NCI-H1694 treated with DMSO at 0.1 percent for 48 hours (cell line): ENCODE results near the gene STARD9.
"Not testable (repeated sequence)": the region's sequence is repeated elsewhere in the genome, so short reads cannot be mapped to it uniquely, and the experiment has no call there.

Experiments
- DNase-seq: peaks from one replicate; lab custom pipeline; 2025; lab: John Stamatoyannopoulos, UW

The STARD9 gene

GRCh38 chr15:42590619-42591237, 15.3 kb downstream of the STARD9 start:
- DNase-seq: no peak

GRCh38 chr15:42591238-42591934, 16.0 kb downstream of the STARD9 start:
- peak; percentile 15 for DNase-seq

- no peak for DNase-seq
These were observed 17.3 kb downstream of the STARD9 start for GRCh38 chr15:42592716-42593115.

- no peak for DNase-seq
These were observed 17.7 kb downstream of the STARD9 start for GRCh38 chr15:42593143-42593542.

GRCh38 chr15:42594095-42594494, 18.7 kb downstream of the STARD9 start:
- no peak for DNase-seq

- no peak for DNase-seq
These were observed 20.3 kb downstream of the STARD9 start for GRCh38 chr15:42595626-42596240.

DNA sequence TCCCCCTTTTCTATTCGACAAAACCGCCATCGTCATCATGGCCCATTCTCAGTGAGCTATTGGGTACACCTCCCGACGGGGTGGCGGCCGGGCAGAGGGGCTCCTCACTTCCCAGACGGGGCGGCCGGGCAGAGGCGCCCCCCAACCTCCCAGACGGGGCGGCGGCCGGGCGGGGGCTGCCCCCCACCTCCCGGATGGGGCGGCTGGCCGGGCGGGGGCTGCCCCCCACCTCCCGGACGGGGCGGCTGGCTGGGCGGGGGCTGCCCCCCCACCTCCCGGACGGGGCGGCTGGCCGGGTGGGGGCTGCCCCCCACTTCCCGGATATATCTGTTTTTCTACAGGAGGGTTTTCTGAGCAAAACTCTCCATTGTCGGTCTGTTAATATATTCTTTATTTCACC, 25.9 kb downstream of the STARD9 start:
- DNase-seq: not testable (repeated sequence)

GRCh38 chr15:42602501-42602900, 27.1 kb downstream of the STARD9 start:
- no peak for DNase-seq

DNA sequence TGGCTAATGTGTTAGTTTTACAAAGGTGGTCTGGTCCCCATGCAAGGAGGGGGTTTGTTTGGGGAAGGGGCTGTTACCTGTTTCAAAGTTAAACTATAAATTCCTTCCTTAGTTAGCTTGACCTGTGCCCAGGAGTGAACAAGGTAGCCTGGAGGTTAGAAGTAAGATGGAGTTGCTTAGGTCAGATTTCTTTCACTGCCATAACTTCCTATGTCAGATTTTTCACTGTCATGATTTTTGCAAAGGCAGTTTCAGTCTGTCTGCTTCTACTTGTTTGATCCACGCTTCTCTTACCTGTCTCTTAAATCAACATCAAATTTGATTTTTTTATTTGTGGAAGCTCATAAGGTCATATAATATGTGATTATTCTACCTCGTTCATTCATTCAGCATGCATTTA, 28.6 kb downstream of the STARD9 start:
- DNase-seq: no peak

DNA sequence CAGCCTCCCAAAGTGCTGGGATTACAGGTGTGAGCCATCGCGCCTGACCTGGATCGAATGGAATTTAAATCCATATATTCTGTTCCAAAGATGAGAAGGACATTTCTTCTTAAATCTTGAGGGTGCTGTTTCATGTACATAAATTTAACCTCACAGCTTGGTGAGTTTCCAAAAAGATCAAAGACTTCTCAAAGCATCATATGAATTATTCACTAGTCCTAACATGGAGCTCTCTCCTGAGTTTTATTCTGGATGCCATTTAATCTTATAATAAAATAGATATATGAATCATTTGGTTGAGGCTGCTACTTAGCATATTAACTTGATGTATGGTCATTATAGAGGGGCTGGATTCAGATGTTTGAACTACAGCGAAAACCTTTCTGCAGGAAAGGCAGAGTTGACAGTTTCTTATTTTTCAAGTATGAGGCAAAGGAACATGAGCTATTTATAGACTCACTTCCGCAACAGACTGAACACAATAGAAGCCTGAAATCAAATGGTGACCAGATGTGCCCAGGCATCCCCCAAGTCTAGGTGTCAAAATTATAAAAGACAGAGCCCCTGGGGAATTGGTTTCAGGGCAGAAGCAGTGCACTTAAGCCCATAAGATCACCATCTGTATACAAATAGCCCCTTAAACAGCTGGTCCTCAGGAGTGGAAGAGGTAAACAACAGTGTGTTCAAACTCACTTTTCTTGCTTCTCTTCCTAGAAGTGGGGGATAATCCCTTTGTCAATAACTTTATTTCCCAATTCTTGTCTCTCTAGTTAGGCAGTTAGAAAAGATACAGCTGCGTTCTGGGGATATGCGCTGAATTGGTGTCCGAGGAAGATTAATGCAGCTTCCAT, 29.7 kb downstream of the STARD9 start:
- DNase-seq: no peak

DNA sequence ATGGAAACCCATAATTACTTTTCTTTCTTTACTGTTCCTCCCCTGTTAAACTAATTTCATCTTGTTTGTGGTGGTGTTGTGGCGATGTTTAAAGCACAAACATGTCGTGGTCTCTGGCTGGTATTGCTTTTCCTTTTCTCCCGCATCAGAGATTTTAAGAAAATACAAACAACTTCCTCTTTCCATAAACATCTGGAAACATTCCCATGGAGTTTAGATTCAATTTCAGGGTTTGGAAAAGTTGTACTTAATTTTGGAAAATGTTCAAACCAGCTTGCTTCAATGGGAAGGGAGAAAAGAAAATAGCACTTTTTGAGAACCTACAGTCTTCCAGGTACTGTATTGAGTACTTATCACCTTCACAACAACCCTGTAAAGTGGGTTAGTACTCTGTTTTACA, 30.4 kb downstream of the STARD9 start:
- DNase-seq: no peak

GRCh38 chr15:42608110-42608531, 32.7 kb downstream of the STARD9 start:
- DNase-seq: no peak

DNA sequence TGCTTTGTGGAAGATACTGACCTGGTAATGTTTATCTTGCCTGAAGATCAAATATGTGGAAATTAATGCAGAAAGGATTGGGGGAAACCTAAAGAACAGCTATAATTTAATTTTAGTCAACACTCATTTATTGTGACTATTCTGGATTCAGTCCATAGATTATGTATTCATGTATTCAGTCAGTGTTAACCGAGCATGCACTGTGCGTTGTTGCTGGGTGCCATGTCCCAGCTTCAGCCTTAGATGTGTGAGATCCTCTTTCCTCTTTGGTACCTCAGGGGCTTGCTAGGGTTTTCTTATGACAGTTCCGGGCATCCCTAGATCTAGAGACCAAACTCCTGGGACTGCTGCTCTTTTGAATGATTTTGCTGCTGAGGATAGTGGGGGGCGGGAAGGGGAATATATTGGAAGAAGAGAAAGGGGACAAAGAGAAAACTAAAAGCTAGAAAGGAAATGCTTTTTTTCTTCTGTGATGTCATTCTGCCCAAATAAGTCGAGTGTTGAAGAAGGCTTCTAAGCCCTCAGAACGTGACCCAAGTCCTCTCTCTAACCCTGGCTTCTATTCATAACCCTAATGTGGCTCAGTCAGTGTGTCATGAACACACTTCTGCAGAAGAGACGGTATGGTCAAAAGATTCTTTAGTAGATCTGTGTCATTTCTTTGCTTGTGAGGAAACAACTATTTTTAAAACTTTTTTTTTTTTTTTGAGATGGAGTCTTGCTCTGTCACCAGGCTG, 33.5 kb downstream of the STARD9 start:
- no peak for DNase-seq

GRCh38 chr15:42611532-42611931, 36.1 kb downstream of the STARD9 start:
- no peak for DNase-seq

- no peak for DNase-seq
These were observed 37.0 kb downstream of the STARD9 start for GRCh38 chr15:42612367-42612912.

DNA sequence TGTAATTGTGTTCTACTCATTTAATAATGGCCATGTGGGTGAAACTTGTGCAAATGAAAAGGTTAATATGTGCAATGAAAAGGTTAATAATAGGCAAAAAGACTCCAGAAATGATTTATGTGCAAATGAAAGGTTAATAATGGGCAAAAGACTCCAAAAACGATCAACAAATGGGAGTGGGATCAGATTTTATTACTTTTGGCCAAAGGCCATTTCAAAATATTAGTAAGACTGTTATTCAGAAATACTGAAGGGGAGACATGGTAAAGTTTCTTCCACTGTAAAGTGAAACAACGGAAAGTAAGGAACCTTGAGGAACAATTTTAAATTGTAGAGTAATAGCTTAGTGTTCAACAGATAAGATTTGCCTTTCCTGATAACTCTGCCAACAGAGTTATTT, 40.7 kb downstream of the STARD9 start:
- no peak for DNase-seq

- no peak for DNase-seq
These were observed 44.4 kb downstream of the STARD9 start for GRCh38 chr15:42619656-42620371.

DNA sequence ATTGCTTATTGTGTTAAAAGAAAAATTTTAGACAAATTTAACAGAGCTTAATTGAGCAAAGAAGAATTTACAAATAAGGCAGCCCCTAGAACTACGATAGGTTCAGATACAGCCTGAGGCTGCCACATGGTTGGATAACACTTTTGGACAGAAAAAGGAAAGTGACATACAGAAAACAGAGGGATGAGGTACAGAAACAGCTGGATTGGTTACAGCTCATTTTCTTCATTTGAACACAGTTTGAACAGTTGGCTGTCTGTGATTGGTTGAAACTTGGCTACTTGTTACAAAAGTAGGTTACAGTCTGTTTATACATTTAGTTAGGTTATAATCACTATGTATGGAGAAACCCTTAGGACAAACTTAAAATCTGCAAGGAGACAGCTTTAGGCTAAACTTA, 46.0 kb downstream of the STARD9 start:
- no peak for DNase-seq

DNA sequence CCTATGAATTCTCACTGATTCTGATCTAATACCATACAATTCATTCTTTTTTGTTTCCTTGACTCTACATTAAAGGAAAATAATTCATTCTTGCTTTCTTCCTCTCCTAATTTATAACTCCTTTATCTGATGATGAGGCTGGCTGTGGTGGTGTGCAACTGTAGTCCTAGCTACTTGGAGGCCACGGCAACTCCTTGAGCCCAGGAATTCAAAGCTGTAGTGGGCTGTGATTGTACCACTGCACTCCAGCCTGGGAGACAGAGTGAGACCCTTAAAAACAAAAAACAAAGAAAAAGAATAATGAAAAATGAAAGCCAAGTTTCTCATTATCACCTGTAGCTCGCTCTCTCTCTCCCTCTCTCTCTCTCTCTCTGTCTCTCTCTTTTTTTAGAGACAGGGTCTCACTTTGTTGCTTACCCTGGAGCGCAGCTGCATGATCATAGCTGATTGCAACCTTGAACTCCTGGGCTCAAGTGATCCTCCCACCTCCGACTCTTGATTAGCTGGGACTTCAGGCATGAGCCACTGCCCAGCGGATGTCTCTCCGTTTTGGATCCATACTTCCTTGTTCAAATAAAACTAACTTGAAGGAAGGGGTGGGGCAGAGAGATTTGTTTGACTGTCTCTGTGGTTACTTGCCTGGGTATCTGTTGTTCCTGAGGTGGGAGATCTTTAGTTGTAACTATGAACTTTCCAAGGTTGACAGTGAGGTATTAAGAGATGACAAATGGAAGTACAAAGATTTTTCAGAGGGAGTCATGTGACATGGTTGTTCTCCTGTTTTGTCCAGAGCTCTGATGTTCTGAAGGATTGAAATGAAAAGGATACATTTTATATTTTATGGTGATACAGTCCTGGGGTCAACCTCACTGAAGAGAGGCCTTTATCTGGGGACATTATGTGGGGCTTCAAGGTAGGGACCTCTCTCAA, 46.9 kb downstream of the STARD9 start:
- DNase-seq: no peak

DNA sequence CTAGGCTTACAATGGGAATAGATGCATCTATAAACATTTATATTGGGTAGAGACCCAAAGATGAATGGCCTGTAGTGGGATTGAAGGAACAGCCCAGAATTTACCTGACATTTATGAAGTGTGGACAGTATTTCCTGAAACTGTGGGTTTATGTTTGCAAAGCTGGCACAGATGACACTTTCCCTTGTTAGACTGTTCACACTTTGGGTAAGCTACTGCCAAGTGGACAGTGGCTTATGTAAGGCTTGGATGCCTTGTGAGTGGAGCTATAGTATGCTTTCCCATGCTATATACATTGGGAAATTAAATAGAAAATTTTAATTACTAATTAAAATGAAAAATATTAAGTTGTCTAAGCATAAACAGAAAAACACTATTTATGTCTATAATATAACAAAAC, 48.5 kb downstream of the STARD9 start:
- DNase-seq: no peak
